ENCODE data around the gene CHRNB1.
A peak's percentile ranks its signal among the peaks of the same experiment; 100 is the strongest.
"Not testable (repeated sequence)": the region's sequence is repeated elsewhere in the genome, so short reads cannot be mapped to it uniquely, and the experiment has no call there.

The CHRNB1 gene

DNA sequence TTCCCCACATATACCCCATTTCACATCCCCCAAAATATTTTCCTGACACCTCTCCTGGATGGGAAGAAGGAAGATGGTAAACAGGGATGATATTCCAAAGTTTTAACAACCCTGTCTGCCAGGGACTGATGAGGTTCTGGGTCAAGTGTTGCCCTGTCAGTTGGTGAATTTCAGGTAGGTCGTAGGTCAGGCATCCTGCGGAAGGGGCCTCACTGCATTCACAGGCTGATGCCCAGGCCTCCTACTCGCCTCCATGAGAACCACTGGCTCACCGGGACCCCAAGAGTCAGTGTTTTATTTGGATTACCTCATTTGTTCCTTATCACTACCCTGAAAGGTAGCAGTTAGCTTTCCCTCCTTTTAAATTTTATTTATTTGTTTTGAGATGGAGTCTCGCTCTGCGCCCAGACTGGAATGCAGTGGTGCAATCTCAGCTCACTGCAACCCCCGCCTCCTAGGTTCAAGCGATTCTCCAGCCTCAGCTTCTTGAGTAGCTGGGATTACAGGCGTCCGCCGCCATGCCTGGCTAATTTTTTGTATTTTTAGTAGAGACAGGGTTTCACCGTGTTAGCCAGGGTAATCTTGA lies 24.0 kb downstream of the CHRNB1 start:
- no peak for DNase-seq

DNA sequence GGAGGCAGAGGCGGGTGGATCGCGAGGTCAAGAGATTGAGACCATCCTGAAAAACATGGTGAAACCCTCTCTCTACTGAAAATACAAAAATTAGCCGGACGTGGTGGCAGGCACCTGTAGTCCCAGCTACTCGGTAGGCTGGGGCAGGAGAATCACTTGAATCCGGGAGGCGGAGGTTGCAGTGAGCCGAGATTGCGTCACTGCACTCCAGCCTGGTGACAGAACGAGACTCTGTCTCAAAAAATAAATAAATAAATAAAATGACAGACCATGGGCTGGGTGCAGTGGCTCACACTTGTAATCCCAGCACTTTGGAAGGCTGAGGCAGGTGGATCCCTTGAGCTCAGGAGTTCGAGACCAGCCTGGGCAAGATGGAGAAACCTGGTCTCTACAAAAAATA lies 25.0 kb downstream of the CHRNB1 start:
- not testable (repeated sequence) for DNase-seq

DNA sequence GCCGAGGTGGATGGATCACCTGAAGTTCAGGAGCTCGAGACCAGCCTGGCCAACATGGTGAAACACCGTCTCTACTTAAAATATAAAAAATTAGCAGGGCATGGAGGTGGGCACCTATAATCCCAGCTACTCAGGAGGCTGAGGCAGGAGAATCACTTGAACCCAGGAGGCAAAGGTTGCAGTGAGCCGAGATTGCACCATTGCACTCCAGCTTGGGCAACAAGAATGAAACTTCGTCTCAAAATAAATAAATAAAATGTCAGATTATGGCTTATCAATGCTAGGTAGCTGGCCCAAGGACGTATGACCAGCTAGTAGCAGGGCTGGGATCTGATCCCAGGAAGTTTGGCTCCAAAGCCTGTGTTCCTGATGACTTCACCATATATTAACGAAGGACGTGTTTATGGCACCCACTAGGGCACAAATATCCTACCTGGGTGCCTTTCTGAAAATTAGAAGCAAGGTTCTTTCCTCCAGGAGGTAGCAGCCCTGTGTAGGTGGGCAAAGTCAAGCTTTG lies 25.7 kb downstream of the CHRNB1 start:
- not testable (repeated sequence) for DNase-seq

DNA sequence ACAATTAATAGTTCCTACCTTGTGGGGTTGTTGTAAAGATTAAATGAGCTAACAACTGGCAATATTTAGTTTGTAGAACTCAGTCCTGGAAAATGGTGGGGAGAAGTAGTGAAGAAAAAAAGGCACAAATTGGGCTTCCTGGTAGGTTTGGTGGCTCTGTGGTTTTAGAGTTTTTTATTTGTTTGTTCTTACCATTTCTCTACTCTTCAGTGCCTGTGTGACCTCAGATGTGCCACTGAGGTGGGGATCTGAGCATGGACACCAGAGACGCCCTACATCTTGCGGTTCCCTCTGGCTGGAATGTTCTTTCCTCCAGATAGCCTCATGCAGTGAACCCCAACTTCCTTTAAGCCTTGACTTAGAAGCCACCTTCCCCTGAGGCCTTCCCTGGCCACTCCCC lies 26.9 kb downstream of the CHRNB1 start:
- no peak for DNase-seq

DNA sequence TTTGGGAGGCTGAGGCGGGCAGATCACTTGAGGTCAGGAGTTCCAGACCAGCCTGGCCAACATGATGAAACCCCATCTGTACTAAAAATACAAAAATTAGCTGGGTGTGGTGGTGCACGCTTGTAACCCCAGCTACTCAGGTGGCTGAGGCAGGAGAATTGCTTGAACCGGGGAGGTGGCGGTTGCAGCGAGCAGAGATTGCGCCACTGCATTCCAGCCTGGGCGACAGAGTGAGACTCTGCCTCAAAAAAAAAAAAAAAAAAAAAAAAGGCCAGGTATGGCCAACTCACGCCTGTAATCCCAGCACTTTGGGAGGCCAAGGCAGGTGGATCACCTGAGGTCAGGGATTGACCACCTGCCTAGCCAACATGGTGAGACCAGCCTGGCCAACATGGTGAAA lies 29.9 kb downstream of the CHRNB1 start:
- DNase-seq = not testable (repeated sequence)

DNA sequence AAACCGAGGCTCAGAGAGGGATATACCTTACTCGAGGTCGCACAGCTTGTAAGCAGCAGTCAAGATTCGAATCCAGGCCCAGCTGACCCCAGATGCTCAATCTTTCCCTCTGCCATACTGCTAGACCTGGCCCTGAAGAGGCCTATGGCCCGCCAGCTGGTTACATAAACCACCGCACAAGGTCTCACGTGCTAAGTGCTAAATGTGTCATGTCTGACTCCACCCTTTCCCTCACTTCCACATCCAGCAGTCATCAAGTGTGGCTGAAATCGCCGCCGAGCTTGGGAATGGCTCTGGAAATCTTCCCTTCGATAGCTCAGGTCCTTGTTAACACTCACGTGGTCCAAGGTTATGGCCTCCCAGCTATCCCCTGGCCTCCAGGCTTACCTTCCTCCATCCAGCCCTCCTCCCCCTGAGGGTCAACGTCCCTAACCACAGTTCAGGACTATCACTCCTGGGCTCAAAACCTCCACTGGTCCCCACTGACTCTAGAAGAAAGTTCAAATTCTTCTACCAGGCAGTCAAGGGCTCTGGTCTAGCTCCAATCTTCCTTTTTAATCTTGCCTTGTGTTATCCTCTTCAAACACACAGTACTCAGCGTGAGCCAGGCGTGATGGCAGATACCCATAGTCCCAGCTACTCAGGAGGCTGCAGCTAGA lies 31.0 kb downstream of the CHRNB1 start:
- DNase-seq = no peak

DNA sequence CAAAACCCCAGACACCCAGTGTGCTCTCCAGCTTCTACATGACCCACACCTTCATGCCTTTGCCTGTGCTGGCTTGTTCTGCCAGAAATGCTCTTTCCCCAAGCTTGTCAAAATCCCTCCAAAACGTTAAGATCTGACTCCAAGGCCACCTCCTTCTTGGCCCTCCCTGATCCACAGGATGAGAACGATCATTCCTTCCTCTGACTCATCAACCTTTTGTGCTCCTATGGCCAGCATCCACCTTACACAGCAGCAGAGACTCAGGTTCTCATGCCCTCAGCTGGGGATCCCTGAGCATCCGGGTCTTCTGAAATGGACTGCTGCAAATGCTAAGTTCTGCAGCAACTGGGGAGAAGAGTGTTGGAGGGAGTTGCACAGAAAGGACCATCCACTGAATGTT lies 31.6 kb downstream of the CHRNB1 start:
- no peak for DNase-seq

DNA sequence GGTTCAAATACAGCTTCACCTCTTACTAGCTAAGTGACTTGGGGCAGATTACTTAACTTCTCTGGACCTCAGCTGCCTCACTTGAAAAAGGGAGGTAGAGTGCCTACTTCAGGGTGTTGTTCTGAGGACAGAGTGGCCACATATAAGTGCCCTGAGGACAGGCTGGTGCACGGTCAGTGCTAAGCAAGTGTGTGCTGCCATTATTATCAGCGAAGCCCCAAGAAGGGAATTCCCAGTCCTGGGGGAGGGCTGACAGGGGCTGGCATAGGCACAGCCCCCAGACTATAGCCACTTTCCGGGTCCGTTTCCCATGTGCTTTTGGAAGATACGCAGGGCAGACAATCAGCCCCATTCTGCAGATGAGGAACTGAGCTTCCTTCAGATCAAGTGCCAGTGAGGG lies 32.1 kb downstream of the CHRNB1 start:
- no peak for DNase-seq

DNA sequence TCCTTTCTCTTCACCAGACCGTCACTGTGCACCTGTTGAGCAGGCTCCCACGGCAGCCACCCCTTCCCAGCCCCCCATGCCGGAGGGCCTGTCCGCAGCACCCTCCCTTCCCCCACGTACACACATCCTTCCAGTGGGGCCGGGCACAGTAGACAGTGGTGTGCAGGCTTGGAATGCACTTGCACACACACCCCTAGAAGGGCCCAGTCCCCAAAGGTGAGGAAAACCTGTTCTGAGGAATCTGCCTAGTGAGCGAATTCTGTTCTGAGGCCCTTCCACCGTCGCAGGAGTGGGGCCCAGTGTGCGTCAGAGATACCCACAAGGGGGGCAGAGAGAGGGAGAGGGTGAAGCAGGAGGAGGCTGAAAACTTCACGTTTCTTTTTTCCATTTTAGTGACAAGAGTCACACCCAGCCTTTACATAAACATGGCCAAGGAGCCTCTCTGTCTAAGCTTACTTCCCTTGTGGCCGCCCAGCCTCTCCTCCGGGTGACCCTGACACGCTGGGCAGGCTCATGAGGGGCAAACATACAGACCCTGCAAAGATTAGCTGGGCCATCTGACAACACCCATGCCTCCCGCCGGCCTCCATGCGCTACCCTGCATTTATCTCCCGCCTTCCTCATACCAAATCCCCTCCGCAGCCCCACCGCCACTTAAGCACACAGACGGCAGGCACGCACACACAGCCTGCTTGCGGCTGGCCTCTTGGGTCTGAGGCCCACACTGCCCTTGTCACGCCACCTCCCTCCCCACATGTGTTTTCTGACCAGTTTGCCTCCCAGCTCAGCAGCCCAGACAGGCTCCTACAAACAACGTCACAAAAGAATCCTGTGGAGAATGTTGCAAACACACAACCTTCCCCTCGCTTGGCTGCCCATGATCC lies 32.8 kb downstream of the CHRNB1 start:
- peak in 1 of 4 experiments; percentile 29 for DNase-seq

DNA sequence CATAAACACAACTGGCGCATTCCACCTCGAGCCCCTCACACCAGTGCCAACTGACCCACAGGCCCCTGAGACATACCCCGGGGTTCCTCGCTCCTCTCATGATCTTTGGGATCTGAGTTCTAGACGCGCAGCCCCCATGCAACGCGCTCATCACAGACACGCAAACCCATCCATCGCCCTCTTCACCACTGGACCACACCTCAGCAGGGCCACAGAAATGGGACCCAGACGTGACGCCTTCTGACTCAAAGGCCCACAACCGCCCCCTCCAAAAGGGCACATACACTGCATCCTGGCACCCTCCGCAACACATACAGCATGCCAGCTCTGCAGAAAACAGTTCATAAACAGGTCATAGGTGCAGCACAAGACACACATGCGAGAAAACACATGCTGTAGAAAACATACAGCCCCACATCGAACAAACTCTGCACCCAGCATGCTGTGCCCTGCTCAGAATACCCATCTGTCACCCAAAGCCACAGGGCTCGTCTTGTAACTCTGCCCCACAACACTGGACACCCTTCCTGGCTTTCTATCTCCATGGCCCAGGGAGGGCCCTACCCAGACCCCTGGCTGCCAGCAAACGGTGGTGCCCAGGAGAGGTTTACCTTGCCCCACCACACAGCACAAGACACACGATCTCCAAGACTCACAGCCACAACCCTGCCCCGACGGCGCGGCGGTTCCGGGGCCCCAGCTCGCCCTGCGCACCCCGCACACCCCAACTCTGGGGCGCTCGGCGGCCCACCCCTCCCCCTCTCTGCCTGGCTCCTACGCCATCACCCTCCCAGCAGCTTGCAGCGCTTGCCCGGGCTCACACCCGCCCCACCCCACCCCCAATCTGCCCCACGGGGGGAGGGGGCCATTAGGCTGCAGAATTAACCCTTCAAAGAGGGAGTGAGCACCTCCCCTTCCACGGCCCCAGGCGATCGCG lies 33.7 kb downstream of the CHRNB1 start:
- DNase-seq = peak in 2 of 4 experiments; percentile 52 to 64

DNA sequence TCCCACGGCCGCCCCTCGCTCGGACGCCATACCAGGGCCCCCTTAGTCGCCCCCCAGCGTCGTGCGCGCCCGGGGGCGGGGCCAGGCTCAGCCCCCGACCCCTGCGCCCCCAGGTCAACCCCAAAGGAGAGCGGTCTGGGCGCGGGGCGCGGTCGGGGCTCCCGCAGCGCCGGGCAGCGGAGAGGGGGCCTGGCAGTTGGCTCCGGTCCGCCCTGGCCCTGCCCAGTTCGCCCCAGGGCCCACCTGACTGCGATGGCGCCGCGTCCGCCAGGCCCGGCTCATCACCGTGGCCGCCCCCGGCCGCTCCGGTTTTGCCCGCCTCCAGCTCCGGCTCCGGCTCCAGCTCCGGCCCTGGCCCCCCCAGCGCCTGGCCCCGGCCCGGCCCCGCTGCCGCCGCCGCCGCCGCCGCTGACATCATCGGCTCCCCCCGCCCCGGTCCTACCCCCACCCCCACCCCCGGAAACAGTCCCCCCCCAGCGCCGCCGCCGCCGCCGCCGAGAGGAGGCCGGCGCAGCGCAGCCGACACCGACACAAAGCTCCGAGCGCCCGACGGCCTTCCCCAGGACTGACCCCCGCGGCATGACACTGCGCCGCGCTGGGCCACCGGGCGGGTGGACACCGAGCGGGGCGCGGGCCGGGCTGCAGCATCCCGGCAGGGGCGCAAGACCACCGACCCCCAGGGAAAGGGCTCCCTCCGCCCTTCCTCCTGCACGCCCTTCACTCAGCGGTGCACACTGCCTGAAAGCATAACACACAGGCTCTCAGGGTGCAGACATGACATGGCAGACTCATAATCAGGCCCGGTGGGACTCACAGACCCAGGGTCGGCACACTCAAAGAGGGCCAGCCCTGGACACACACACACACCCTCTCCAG lies 34.6 kb downstream of the CHRNB1 start, which contains the start of gene ZBTB4:
ZBTB4 (minus strand) TSS at position 419 of the 876 bp plus-strand sequence. CDS start 12,830 bp downstream, outside the sequence.
- DNase-seq = peak; percentile 36 to 67 (median 48)

DNA sequence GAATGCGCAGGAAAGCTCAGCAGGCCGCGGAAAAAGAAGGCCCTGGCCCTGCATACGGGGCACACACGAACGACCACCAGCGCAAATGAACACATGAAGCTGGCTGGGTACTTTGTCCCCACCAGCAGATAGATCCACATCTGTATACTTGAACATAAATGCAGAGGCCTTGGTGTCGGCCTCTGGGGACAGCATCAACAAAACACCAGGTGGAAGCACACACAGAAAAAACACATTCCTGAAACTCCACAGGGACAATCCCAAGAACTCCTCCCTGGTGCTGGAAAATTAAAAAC lies 35.2 kb downstream of the CHRNB1 start:
- DNase-seq = no peak

DNA sequence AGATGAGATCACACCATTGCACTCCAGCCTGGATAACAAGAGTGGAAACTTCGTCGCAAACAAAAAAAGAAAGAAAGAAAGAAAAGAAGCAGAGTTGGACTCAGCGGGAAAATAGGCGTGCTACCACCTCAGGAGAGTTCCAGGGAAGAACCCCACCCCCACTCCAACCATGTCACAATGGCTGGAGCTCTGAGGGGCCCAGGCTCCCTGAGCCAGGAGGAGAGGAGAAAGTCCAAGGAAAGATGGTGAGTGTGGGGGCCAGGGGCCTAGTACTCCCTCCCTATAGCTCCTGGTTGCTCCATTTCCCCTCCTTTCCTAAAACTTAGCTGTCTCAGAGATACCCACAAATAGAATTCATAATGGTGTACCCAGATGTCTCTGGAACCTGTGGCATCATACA lies 36.4 kb downstream of the CHRNB1 start, which contains the start of gene SLC35G6:
SLC35G6 (plus strand) TSS at position 172 of the 400 bp plus-strand sequence; CDS start at position 243, 71 bp downstream.
- DNase-seq = not testable (repeated sequence)

DNA sequence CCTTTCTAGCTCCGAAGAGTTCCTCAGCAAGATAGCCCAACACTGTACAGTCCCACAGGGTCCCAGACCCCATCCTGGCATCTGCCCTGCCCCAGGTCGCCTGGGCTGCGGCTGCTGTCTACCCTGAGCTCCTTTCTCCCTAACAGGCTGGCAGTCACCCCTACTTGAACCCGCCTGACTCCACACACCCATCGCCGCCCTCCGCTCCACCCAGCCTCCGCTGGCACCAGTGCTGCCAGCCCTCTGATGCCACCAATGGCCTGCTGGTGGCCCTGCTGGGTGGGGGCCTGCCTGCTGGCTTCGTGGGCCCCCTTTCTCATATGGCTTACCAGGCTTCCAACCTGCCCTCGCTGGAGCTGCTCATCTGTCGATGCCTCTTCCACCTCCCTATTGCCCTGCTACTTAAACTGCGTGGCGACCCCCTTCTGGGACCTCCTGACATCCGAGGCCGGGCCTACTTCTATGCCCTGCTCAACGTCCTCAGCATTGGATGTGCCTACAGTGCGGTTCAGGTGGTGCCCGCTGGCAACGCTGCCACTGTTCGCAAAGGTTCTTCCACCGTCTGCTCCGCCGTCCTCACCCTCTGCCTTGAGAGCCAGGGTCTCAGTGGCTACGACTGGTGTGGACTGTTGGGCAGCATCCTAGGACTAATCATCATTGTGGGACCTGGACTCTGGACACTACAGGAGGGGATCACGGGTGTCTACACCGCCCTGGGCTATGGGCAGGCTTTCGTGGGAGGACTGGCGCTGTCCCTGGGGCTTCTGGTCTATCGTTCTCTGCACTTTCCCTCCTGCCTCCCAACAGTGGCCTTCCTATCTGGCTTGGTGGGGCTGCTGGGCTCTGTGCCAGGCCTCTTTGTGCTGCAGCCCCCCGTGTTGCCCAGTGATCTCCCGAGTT lies 37.2 kb downstream of the CHRNB1 start:
- DNase-seq = not testable (repeated sequence)

DNA sequence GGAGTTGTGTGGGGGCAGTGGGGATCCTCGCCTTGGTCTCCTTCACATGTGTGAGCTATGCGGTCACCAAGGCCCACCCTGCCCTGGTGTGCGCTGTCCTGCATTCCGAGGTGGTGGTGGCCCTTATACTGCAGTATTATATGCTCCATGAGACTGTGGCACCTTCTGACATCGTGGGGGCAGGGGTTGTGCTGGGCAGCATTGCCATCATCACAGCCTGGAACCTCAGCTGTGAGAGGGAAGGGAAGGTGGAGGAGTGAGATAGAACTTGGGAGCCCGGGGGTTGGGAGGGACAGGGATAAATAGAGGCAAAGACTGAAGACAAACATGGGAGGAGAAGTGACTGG lies 37.9 kb downstream of the CHRNB1 start:
- not testable (repeated sequence) for DNase-seq

DNA sequence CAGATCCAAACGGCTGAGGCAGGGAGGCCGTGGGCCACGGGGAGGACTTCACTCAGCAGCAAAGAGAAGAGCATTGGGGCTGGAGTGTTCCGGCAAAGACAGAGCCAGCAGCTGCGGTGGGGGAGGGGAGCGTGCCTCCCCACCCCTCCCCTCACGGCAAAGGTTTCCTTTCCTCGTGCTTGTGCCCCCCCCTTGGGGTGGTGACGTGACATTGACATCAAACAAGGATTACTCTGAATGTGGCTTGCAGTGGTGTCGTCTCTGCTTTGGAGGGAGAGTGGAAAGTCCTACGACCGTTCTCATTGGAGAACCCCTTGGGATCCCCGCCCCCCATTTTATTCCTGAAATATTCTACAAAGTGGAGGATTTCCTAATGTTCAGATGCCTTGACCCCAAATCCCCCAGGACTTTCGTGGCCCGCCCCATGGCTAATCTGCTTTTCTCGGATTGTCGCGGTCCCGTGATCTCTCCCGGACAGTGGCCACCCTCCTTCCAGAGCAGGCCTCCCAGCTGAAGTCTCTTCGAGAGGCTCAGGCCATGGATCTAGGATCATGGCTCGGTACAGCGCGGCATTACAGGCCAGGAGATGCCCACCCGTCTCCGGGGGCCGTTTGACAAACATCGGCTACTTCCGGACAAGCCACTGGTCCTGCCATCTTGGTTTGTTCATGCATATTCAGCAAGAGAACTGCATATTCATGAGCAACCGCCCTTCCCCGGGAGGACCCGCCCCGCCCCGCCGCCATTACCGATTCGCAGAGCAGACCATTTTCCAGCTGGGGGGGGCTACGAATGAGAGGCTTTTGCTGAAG lies 38.6 kb downstream of the CHRNB1 start:
- peak; percentile 84 to 96 (median 92) for DNase-seq

DNA sequence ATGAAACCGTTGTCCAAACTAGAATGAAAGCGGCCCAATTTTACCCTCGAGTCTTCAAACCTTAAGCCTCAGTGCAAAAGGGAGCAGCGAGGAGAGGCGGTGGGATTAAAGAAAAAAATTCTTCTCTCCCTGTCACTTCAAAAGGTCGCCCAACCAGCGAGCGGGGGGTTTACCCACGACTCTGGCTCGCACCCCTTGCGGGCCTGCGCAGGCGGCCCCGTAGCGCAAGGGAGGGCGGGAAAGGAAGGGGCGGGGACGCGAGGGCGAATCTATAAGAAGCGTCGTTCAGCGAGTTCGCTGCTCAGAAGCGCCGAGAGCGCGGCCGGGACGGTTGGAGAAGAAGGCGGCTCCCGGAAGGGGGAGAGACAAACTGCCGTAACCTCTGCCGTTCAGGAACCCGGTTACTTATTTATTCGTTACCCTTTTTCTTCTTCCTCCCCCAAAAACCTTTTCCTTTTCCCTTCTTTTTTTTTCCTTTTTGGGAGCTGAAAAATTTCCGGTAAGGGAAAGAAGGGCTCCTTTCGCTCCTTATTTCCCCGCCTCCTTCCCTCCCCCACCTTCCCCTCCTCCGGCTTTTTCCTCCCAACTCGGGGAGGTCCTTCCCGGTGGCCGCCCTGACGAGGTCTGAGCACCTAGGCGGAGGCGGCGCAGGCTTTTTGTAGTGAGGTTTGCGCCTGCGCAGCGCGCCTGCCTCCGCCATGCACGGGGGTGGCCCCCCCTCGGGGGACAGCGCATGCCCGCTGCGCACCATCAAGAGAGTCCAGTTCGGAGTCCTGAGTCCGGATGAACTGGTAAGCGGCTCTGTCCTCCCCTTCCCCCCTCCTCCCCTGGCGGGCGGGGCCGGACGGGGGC lies 39.4 kb downstream of the CHRNB1 start, which contains the start of gene POLR2A:
POLR2A (plus strand) TSS at position 300 of the 852 bp plus-strand sequence.
- peak; percentile 98 to 99 (median 98) for DNase-seq

DNA sequence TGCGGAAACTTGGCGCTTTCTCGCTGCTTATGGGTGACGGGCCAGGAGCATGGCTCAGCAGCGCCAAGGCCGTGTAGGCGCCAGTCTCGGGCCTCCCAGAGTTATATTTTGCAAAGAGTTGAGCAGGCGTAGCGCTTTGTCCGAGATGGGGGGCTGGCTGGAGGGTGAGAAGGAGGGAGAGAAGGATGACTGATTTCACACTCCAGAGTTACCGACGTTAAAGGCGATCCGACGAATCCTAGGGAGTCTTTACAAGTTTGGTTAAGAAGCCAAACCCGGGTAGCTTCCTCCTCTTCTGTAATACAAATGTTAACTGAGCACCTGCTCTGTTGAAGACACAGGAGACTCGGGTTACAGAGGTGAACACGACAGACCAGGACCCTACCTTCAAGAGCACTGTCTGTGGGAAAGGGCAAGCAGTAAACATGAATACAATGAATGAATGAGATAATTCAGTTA lies 40.1 kb downstream of the CHRNB1 start:
- DNase-seq = no peak
